Activated CD8-positive, alpha-beta memory T cell treated with anti-CD3 and anti-CD28 coated beads for 4 hours (primary cell): ENCODE measurements around the gene METTL15.
"Not testable (repeated sequence)": the region's sequence is repeated elsewhere in the genome, so short reads cannot be mapped to it uniquely, and the experiment has no call there.

Source experiments
- DNase-seq, 2 donors: peaks; one replicate each; pipeline ENCODE4 v3.0.0-alpha.2; 2020; ENCODE audit warnings: low read depth in 2 of 2

METTL15 gene

DNA sequence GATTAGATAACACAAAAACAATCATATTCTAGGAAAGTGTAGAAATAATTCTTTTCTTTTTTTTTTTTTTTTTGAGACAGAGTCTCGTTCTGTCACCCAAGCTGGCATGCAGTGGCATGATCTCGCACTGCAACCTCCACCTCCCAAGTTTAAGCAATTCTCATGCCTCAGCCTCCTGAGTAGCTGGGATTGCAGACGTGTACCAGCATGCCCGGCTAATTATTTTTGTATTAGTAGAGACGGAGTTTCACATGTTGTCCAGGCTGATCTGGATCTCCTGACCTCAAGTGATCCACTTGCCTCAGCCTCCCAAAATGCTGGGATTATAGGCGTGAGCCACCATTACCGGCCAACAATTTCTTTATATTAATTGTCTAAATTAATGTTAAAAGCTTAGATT is 182.8 kb downstream of the METTL15 start:
- DNase-seq = not testable (repeated sequence)

DNA sequence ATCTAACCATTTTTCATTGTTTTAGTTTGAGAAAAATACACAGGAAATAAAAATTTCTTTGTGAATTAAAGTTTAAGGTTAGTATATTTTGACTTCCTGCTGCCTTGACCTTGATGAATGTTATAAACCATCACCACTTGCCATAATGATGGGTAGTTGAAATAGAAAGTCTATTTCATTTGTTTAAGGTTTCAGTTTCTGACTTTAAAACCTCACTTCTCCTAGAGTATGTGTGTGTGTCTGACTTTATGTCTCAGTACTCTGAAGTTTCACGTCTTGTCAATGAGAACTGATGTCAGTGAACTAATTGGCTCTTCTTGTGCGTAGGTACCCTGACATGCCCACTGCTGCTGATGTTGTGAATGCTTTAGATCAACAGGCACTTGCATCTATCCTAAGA is 188.2 kb downstream of the METTL15 start:
- no peak for DNase-seq

- DNase-seq = no peak
Observed at GRCh38 chr11:28298209-28298608, 190.0 kb downstream of the METTL15 start.

- no peak for DNase-seq
Observed at GRCh38 chr11:28303477-28304191, 195.4 kb downstream of the METTL15 start.

DNA sequence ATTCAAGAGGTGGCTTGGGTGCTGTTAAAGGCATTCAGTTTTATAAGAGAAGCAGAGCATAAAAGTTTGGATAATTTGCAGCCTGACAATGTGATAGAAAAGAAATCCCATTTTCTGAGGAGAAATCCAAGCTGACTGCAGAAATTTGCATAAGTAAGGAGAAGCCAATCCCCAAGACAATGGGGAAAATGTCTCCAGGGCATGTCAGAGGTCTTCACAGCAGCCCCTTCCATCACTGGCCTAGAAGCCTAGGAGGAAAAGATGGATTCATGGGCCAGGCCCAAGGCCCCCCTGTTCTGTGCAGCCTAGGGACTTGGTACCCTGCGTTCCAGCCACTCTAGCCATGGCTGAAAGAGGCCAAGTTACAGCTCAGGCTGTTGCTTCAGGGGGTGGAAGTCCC is 207.3 kb downstream of the METTL15 start:
- no peak for DNase-seq

- DNase-seq = no peak
Observed at GRCh38 chr11:28318871-28319270, 210.7 kb downstream of the METTL15 start.

DNA sequence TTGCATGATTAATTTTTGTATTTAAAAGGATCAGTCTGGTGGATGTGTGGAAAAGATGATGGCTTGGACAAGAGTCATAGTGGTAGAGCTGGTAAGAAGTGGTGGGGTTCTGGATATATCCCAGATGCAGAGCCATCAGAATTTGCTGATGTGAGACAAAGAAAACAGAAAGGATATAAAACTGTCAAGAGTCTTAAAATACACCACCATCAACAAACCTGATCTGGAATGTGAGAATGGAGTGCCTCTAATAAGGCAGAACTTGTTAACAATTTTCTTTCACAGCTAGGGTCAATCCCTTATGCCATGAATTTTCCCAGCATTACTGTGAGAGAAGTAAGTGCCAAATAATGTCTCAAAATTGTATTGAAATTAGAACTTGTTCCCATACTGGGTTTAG is 215.4 kb downstream of the METTL15 start:
- DNase-seq = no peak

DNA sequence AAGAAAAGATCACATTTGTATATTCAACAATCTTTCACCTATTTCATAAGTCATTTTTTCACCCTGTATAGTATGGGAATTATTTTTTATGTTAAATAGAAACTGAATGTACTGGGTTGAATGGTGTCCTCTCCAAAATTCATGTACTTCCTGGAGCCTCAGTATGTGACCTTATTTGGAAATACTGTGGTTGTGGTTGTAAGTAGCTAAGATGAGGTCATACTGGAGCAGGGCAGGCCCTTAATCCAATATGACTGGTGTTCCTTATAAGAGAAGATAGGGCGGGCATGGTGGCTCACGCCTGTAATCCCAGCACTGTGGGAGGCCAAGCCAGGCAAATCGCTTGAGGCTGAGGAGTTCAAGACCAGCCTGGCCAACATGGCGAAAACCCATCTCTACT is 224.2 kb downstream of the METTL15 start:
- not testable (repeated sequence) for DNase-seq

- DNase-seq = no peak
Observed at GRCh38 chr11:28337701-28338100, 229.5 kb downstream of the METTL15 start.

GRCh38 chr11:28338371-28338770 is 230.2 kb downstream of the METTL15 start:
- DNase-seq = no peak

GRCh38 chr11:28339488-28339887 is 231.3 kb downstream of the METTL15 start:
- DNase-seq = no peak

GRCh38 chr11:28342716-28343115 is 234.5 kb downstream of the METTL15 start:
- no peak for DNase-seq

DNA sequence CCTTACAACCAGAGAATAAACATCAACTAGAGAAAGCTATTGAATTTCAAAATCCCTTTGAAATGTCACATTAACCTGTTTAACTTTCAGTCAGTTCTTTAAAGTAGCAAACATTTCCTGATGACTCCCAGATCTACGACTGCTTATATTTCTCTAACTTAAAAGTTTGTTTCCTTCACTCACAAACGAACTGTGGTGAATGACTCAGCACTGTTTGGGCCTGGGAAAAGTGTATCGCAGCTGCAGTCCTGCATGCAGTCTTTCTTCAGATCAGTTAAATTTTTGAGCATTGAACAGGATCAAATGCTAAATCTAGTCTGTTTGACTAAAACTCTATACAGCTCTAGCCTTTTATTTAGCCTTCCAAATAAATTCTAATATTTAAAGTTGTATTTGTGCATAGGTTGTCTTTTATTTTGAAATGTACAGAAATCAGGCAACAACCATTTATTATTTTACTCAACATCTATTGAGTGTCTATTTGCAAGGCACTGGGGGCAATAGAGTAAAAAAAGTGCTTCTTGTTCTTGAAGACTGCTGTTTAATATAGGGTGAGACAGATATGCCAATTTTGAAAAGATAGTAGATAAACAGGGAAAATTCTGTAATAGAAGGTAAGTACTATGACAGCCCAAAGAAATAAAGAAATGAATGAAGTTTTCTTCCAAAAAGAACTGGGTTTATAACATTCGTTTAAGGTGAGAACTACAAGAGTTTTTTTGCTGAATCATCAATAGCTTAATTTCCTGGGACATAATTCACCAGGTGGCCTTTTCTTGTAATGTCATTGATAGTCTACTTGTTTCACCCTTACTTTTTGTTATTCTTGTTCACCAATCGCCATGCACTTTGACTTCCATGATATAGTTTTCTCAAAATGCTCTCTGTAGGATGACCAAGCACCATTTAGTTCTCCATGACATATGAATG is 235.4 kb downstream of the METTL15 start:
- DNase-seq = no peak

DNA sequence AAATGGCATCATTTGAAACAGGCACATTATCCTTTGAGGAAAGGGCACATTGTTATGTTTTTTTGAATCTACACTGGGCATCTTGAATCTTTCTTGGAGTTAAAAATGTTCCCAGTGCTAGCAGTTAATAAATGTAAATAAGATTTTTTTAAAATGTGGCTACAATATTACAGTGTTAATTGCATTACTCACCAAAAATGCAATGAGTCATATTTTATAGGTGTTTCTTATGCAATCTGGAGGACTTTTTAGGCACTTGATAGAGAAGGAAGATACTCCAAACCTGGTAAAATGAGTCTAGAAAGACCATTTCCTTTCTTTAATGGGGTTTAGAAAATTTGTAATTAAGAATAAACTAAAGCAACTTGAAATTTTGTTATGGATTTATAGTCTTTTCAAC is 238.0 kb downstream of the METTL15 start:
- no peak for DNase-seq

- no peak for DNase-seq
Observed at GRCh38 chr11:28346721-28347120, 238.5 kb downstream of the METTL15 start.

DNA sequence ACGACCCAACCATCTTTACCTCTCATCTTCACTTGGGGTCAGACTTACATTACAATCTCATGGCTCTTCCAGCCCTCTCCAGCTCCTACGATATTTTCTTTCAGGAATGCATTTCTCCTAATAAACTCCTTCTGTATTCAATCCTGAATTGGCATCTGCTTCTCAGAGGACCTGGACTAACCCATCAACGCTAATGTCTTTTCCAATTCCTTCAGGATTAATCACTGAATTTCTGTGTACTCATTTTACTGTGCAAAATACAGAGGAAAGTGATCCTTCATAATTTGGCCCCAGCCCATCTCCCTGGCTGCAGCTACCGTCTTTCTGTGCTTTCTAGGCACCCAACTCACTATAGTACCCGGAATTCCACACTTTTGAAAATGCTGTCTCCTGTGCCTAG is 239.2 kb downstream of the METTL15 start:
- no peak for DNase-seq

DNA sequence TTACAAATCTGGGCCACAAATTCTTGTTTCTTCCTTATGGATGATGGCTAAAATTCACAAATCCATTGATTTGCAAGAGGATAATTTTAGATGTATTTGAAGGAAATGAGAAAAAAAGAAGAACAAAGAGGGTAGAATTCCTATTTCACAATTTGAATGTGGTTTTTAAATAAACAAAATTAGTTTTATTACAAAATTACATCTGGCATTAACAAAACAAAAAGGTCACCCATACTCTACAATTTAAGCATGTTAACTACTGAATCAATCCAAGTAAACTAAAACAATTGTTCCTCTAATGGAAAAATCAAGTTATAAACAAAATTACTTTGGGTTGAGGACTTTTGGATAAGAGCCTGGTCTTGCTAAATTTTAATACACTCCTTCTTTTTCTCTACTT is 242.0 kb downstream of the METTL15 start:
- no peak for DNase-seq

- DNase-seq = no peak
Observed at GRCh38 chr11:28353991-28354390, 245.8 kb downstream of the METTL15 start.

- no peak for DNase-seq
Observed at GRCh38 chr11:28366549-28367346, 258.6 kb downstream of the METTL15 start.

DNA sequence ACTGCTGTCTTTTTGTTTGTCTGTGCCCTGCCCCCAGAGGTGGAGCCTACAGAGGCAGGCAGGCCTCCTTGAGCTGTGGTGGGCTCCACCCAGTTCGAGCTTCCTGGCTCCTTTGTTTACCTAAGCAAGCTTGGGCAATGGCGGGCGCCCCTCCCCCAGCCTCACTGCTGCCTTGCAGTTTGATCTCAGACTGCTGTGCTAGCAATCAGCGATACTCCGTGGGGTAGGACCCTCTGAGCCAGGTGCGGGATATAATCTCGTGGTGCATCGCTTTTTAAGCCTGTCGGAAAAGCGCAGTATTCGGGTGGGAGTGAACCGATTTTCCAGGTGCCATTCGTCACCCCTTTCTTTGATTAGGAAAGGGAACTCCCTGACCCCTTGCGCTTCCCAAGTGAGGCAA is 269.9 kb downstream of the METTL15 start:
- not testable (repeated sequence) for DNase-seq
